HepG2 (cell line): ENCODE measurements around the gene DRC7. TPM values are rescaled to one million over a fixed set of nuclear protein-coding genes. Genes with fewer than 3 reads are reported as not detected.
A peak's percentile ranks its signal among the peaks of the same experiment; 100 is the strongest.

Experiments used
- BRF2 ChIP-seq: sonication (generic); formaldehyde crosslinking; IDR thresholded peaks from 2 replicates; pipeline ENCODE4 v1.8.1; 2022; ENCODE audit warnings: mild to moderate bottlenecking, missing genetic modification reagents
- CEBPG ChIP-seq: IDR thresholded peaks from 2 replicates; pipeline ENCODE4 v1.6.1; 2016
- CHD2 ChIP-seq: IDR thresholded peaks from 2 replicates; pipeline ENCODE4 v1.6.1; 2011; ENCODE audit warnings: low read depth, low read length, improper control_type of control experiment
- DPF2 ChIP-seq: sonication (generic); formaldehyde crosslinking; IDR thresholded peaks from 2 replicates; pipeline ENCODE4 v1.4.0; 2020; ENCODE audit warnings: mild to moderate bottlenecking, low read depth, missing genetic modification reagents, borderline replicate concordance
- HNRNPL ChIP-seq: fragments of 200-400 bp; formaldehyde crosslinking; IDR thresholded peaks from 2 replicates; pipeline ENCODE4 v1.6.1; 2017; ENCODE audit warnings: mild to moderate bottlenecking, low read depth, low read length
- MIXL1 ChIP-seq: IDR thresholded peaks from 2 replicates; pipeline ENCODE4 v1.6.1; 2016
- NRL ChIP-seq: sonication (generic); formaldehyde crosslinking; IDR thresholded peaks from 2 replicates; pipeline ENCODE4 v1.5.0; 2020; ENCODE audit warnings: missing genetic modification reagents, mild to moderate bottlenecking, moderate library complexity, borderline replicate concordance
- PRDM4 ChIP-seq: sonication (generic); formaldehyde crosslinking; IDR thresholded peaks from 2 replicates; pipeline ENCODE4 v1.9.0; 2021; ENCODE audit warnings: missing genetic modification reagents, borderline replicate concordance
- RELA ChIP-seq: sonication (generic); formaldehyde crosslinking; IDR thresholded peaks from 2 replicates; pipeline ENCODE4 v1.4.0; 2020; ENCODE audit warnings: missing genetic modification reagents
- SNAPC2 ChIP-seq: sonication (generic); formaldehyde crosslinking; IDR thresholded peaks from 2 replicates; pipeline ENCODE4 v1.8.1; 2022; ENCODE audit warnings: mild to moderate bottlenecking, missing genetic modification reagents
- YY1 ChIP-seq: IDR thresholded peaks from 2 replicates; pipeline ENCODE4 v1.6.1; 2011; ENCODE audit warnings: low read length, low read depth, moderate library complexity, mild to moderate bottlenecking; ENCODE audit not compliant: insufficient read depth, insufficient replicate concordance
- ZNF101 ChIP-seq: sonication (generic); formaldehyde crosslinking; IDR thresholded peaks from 2 replicates; pipeline ENCODE4 v1.4.0; 2020; ENCODE audit warnings: mild to moderate bottlenecking, low read depth, missing genetic modification reagents, borderline replicate concordance
- ZNF224 ChIP-seq: sonication (generic); formaldehyde crosslinking; IDR thresholded peaks from 2 replicates; pipeline ENCODE4 v1.5.0; 2020; ENCODE audit warnings: mild to moderate bottlenecking, missing genetic modification reagents
- ZNF292 ChIP-seq: sonication (generic); formaldehyde crosslinking; IDR thresholded peaks from 2 replicates; pipeline ENCODE4 v1.8.1; 2022; ENCODE audit warnings: mild to moderate bottlenecking, low read depth, missing genetic modification reagents, borderline replicate concordance
- ZNF652 ChIP-seq: IDR thresholded peaks from 2 replicates; pipeline ENCODE4 v1.6.1; 2016; ENCODE audit warnings: low read depth, borderline replicate concordance
- ZNF772 ChIP-seq: sonication (generic); formaldehyde crosslinking; IDR thresholded peaks from 2 replicates; pipeline ENCODE4 v1.5.0; 2020; ENCODE audit warnings: mild to moderate bottlenecking, missing genetic modification reagents
- polyA plus RNA-seq, 8 experiments: library from polyadenylated mRNA; depleted of rRNA in 3 of 8; stranded (reverse) in 7 of 8; unstranded in 1 of 8; fragments of >200 nt; fragmentation: Illumina TruSeq in 4 of 8; extraction: Trizol in 4 of 8; gene quantifications; 2 replicates each; pipeline versions ENCODE4 v1.2.1 to v1.2.3, GENCODE V29; 2011 to 2016; ENCODE audit warnings: low read depth in 4 of 8, missing spikeins in 1 of 8, mixed read lengths in 1 of 8; ENCODE audit not compliant: insufficient read depth in 1 of 8
- total RNA-seq, 5 experiments: library from RNA; depleted of rRNA; stranded (reverse); fragments of >200 nt; fragmentation: Illumina TruSeq; extraction: Trizol; gene quantifications; 2 replicates each; pipeline ENCODE4 v1.2.3, GENCODE V29; 2016; ENCODE audit warnings: low read depth in 1 of 5
- TF ChIP-seq, protein P1 (sequence below): IDR thresholded peaks from 2 replicates; pipeline ENCODE4 v1.6.1; 2016; ENCODE audit warnings: low read depth, control low read depth
- TF ChIP-seq, protein P2 (sequence below): sonication (generic); formaldehyde crosslinking; IDR thresholded peaks from 2 replicates; pipeline ENCODE4 v1.8.1; 2023; ENCODE audit warnings: mild to moderate bottlenecking, missing genetic modification reagents
- TF ChIP-seq, protein P3 (sequence below): IDR thresholded peaks from 2 replicates; pipeline ENCODE4 v1.6.1; 2016; ENCODE audit warnings: mild to moderate bottlenecking, missing biosample characterization, missing genetic modification reagents
- TF ChIP-seq, protein P4 (sequence below): sonication (generic); formaldehyde crosslinking; IDR thresholded peaks from 2 replicates; pipeline ENCODE4 v1.4.0; 2020; ENCODE audit warnings: missing genetic modification reagents

The DRC7 gene
- total and polyA plus RNA-seq, 2 of the 13 experiments (the other 11 are each of a cell fraction or from before 2014, with no cell fraction given) = 2.7 to 3.4 TPM

- TF ChIP-seq, protein P1, sequence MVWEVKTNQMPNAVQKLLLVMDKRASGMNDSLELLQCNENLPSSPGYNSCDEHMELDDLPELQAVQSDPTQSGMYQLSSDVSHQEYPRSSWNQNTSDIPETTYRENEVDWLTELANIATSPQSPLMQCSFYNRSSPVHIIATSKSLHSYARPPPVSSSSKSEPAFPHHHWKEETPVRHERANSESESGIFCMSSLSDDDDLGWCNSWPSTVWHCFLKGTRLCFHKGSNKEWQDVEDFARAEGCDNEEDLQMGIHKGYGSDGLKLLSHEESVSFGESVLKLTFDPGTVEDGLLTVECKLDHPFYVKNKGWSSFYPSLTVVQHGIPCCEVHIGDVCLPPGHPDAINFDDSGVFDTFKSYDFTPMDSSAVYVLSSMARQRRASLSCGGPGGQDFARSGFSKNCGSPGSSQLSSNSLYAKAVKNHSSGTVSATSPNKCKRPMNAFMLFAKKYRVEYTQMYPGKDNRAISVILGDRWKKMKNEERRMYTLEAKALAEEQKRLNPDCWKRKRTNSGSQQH (CRISPR knock-in tag) = peak; percentile 74; the same call in 1 of the 2 replicates
- TF ChIP-seq CHD2 = peak; percentile 74
- TF ChIP-seq ZNF292 = peak; percentile 14; the same call in 1 of the 2 replicates
- TF ChIP-seq, protein P2, sequence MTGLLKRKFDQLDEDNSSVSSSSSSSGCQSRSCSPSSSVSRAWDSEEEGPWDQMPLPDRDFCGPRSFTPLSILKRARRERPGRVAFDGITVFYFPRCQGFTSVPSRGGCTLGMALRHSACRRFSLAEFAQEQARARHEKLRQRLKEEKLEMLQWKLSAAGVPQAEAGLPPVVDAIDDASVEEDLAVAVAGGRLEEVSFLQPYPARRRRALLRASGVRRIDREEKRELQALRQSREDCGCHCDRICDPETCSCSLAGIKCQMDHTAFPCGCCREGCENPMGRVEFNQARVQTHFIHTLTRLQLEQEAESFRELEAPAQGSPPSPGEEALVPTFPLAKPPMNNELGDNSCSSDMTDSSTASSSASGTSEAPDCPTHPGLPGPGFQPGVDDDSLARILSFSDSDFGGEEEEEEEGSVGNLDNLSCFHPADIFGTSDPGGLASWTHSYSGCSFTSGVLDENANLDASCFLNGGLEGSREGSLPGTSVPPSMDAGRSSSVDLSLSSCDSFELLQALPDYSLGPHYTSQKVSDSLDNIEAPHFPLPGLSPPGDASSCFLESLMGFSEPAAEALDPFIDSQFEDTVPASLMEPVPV = peak; percentile 21; the same call in 1 of the 2 replicates
- no peak for TF ChIP-seq ZNF772 (CRISPR knock-in tag)
- TF ChIP-seq BRF2 (CRISPR knock-in tag) = no peak
- no peak for TF ChIP-seq PRDM4 (CRISPR knock-in tag)
- TF ChIP-seq NRL (CRISPR knock-in tag) = peak; percentile 78
- TF ChIP-seq CEBPG (CRISPR knock-in tag) = peak; percentile 71
- 0 out of 2 replicates have a peak, but pooled peaks have one; percentile 45 for TF ChIP-seq HNRNPL
- peak; percentile 96 for TF ChIP-seq MIXL1 (CRISPR knock-in tag)
- TF ChIP-seq, protein P3, sequence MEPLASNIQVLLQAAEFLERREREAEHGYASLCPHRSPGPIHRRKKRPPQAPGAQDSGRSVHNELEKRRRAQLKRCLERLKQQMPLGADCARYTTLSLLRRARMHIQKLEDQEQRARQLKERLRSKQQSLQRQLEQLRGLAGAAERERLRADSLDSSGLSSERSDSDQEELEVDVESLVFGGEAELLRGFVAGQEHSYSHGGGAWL (CRISPR knock-in tag) = no peak
- TF ChIP-seq, protein P4, sequence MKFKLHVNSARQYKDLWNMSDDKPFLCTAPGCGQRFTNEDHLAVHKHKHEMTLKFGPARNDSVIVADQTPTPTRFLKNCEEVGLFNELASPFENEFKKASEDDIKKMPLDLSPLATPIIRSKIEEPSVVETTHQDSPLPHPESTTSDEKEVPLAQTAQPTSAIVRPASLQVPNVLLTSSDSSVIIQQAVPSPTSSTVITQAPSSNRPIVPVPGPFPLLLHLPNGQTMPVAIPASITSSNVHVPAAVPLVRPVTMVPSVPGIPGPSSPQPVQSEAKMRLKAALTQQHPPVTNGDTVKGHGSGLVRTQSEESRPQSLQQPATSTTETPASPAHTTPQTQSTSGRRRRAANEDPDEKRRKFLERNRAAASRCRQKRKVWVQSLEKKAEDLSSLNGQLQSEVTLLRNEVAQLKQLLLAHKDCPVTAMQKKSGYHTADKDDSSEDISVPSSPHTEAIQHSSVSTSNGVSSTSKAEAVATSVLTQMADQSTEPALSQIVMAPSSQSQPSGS = no peak; the same call in 1 of the 2 replicates
- no peak for TF ChIP-seq RELA (CRISPR knock-in tag)
- no peak for TF ChIP-seq SNAPC2 (CRISPR knock-in tag)
- TF ChIP-seq DPF2 (CRISPR knock-in tag) = no peak
- no peak for TF ChIP-seq ZNF101
- no peak for TF ChIP-seq ZNF652
- peak; percentile 99 for TF ChIP-seq YY1
- 0 out of 2 replicates have a peak, but pooled peaks have one; percentile 51 for TF ChIP-seq ZNF224 (CRISPR knock-in tag)
These were observed 40.5 kb downstream of the DRC7 start (continued) for GRCh38 chr16:57734925-57735754.
